Vagina (tissue), 2 donors: ENCODE data around the gene FEM1C. TPM values are rescaled to one million over a fixed set of nuclear protein-coding genes. Genes with fewer than 3 reads are reported as not detected.

ENCODE experiments used
- DNase-seq, 2 donors: peaks; one replicate each; pipeline ENCODE4 v3.0.0-alpha.2; 2017; ENCODE audit errors: extremely low spot score in 2 of 2
- H3K27ac ChIP-seq: fragments of 200-600 bp; sonication (generic); one replicate; pipeline ENCODE4 v1.5.1; 2019
- H3K27me3 ChIP-seq: fragments of 200-600 bp; sonication (generic); one replicate; pipeline ENCODE4 v1.5.1; 2019
- H3K36me3 ChIP-seq, 2 donors: fragments of 200-600 bp; sonication (generic); one replicate each; pipeline ENCODE4 v1.5.1; 2017 to 2019
- H3K4me1 ChIP-seq: fragments of 200-600 bp; sonication (generic); one replicate; pipeline ENCODE4 v1.5.1; 2019
- H3K4me3 ChIP-seq, 2 donors: fragments of 200-600 bp; sonication (generic); 1 replicate in 1 of 2; 2 replicates in 1 of 2; pipeline ENCODE4 v1.5.1; 2016 to 2019
- H3K9me3 ChIP-seq: fragments of 200-600 bp; sonication (generic); one replicate; pipeline ENCODE4 v1.5.1; 2019
- CTCF ChIP-seq, 3 experiments: fragments of 450-650 bp in 2 of 3; fragments of 200-600 bp in 1 of 3; sonication (generic) in 1 of 3; IDR thresholded peaks; one replicate each; pipeline ENCODE4 v1.5.1; 2017 to 2019; ENCODE audit warnings: antibody characterized with exemption in 3 of 3, mild to moderate bottlenecking in 2 of 3, moderate library complexity in 2 of 3
- POLR2A ChIP-seq, 2 donors: fragments of 450-650 bp; IDR thresholded peaks; one replicate each; pipeline ENCODE4 v1.6.1; 2017; ENCODE audit warnings: antibody characterized with exemption in 2 of 2, mild to moderate bottlenecking in 2 of 2, moderate library complexity in 2 of 2
- POLR2AphosphoS5 ChIP-seq, 2 donors: sonication (generic); formaldehyde crosslinking; IDR thresholded peaks; one replicate each; pipeline ENCODE4 v1.9.0; 2017; ENCODE audit warnings: antibody characterized with exemption in 2 of 2, mild to moderate bottlenecking in 2 of 2, low read depth in 1 of 2; ENCODE audit not compliant: insufficient read depth in 1 of 2
- intact Hi-C: fragments of 100-400 bp; cut with DNase I; formaldehyde crosslinking; loops from one replicate; pipeline ENCODE4 v1.15.1; 2023
- total RNA-seq: library from RNA; depleted of rRNA; stranded (reverse); fragments of >200 nt; gene quantifications from one replicate; pipeline ENCODE4 v1.2.3, GENCODE V29; 2016

Gene FEM1C
- total RNA-seq, 1 donor from 2014 or later, result 16.5 TPM

- Histone ChIP-seq H3K36me3 (no peaks in the 10 kb centered on the region), H3K27ac (no peak overlapping the region), H3K4me1 (no peaks in the 10 kb centered on the region), H3K9me3 (no peaks in the 10 kb centered on the region), H3K27me3 (no peaks in the 10 kb centered on the region), H3K4me3 (no peak overlapping the region)
- no peak for DNase-seq
- TF ChIP-seq POLR2AphosphoS5 (IDR thresholded peaks at IDR 0.05; ENCODE audit: insufficient read depth in 1 of 2, low read depth in 1 of 2), result no peak
- no peak for TF ChIP-seq CTCF (IDR thresholded peaks at IDR 0.05)
- no peak for TF ChIP-seq POLR2A (IDR thresholded peaks at IDR 0.05)
- intact Hi-C loops, result no loop called here
These were observed 66.3 kb downstream of the FEM1C start for GRCh38 chr5:115478281-115478680.

- H3K27ac ChIP-seq, result no peak overlapping the region
- no peaks in the 10 kb centered on the region for H3K27me3 ChIP-seq
- H3K9me3 ChIP-seq, result no peaks in the 10 kb centered on the region
- no peak for TF ChIP-seq CTCF (IDR thresholded peaks at IDR 0.05)
- TF ChIP-seq POLR2A (IDR thresholded peaks at IDR 0.05), result no peak
- no peak for TF ChIP-seq POLR2AphosphoS5 (IDR thresholded peaks at IDR 0.05; ENCODE audit: insufficient read depth in 1 of 2, low read depth in 1 of 2)
- intact Hi-C loops, result no loop called here
- peaks cover 7% of the 10 kb centered on the region for H3K4me1 ChIP-seq
- DNase-seq, result no peak
- no peaks in the 10 kb centered on the region for H3K36me3 ChIP-seq
- no peak overlapping the region for H3K4me3 ChIP-seq
These were observed 67.0 kb downstream of the FEM1C start for GRCh38 chr5:115477581-115477980.

- H3K9me3 ChIP-seq, result no peaks in the 10 kb centered on the region
- TF ChIP-seq POLR2AphosphoS5 (IDR thresholded peaks at IDR 0.05; ENCODE audit: insufficient read depth in 1 of 2, low read depth in 1 of 2) (no peak), POLR2A (IDR thresholded peaks at IDR 0.05) (no peak), CTCF (IDR thresholded peaks at IDR 0.05) (no peak)
- intact Hi-C loops, result no loop called here
These were observed 68.8 kb downstream of the FEM1C start for GRCh38 chr5:115475788-115476187.

GRCh38 chr5:115472271-115473025 lies 72.1 kb downstream of the FEM1C start:
- no peak for DNase-seq
- TF ChIP-seq POLR2A (IDR thresholded peaks at IDR 0.05), result no peak
- TF ChIP-seq POLR2AphosphoS5 (IDR thresholded peaks at IDR 0.05; ENCODE audit: insufficient read depth in 1 of 2, low read depth in 1 of 2), result no peak
- no peak for TF ChIP-seq CTCF (IDR thresholded peaks at IDR 0.05)
- no peak overlapping the region for H3K27ac ChIP-seq
- peaks cover 20% of the 10 kb centered on the region for H3K4me1 ChIP-seq
- H3K4me3 ChIP-seq, result no peak overlapping the region
- no peaks in the 10 kb centered on the region for H3K36me3 ChIP-seq
- no peaks in the 10 kb centered on the region for H3K27me3 ChIP-seq
- H3K9me3 ChIP-seq, result no peaks in the 10 kb centered on the region
- intact Hi-C loops, result no loop called here

More at GRCh38 chr5:115475788-115476187, 68.8 kb downstream of the FEM1C start:
- no peak overlapping the region for H3K27ac ChIP-seq
- no peaks in the 10 kb centered on the region for H3K27me3 ChIP-seq
- DNase-seq, result no peak
- peaks cover 20% of the 10 kb centered on the region for H3K4me1 ChIP-seq
- no peak overlapping the region for H3K4me3 ChIP-seq
- H3K36me3 ChIP-seq, result no peaks in the 10 kb centered on the region

GRCh38 chr5:115471345-115472063 lies 73.1 kb downstream of the FEM1C start:
- Histone ChIP-seq H3K4me3 (no peak overlapping the region), H3K27ac (no peak overlapping the region), H3K4me1 (peaks cover 20% of the 10 kb centered on the region), H3K36me3 (no peaks in the 10 kb centered on the region), H3K9me3 (no peaks in the 10 kb centered on the region), H3K27me3 (no peaks in the 10 kb centered on the region)
- DNase-seq, result no peak
- no peak for TF ChIP-seq POLR2AphosphoS5 (IDR thresholded peaks at IDR 0.05; ENCODE audit: insufficient read depth in 1 of 2, low read depth in 1 of 2)
- no peak for TF ChIP-seq POLR2A (IDR thresholded peaks at IDR 0.05)
- no peak for TF ChIP-seq CTCF (IDR thresholded peaks at IDR 0.05)
- intact Hi-C loops, result no loop called here
